ENCODE measurements around the gene ELMO3. TPM values are rescaled to one million over a fixed set of nuclear protein-coding genes. Genes with fewer than 3 reads are reported as not detected.

ELMO3 gene
- total and polyA plus RNA-seq, 2 of the 13 experiments (the other 11 are each of a cell fraction or from before 2014, with no cell fraction given), result 2.6 to 4.0 TPM

DNA sequence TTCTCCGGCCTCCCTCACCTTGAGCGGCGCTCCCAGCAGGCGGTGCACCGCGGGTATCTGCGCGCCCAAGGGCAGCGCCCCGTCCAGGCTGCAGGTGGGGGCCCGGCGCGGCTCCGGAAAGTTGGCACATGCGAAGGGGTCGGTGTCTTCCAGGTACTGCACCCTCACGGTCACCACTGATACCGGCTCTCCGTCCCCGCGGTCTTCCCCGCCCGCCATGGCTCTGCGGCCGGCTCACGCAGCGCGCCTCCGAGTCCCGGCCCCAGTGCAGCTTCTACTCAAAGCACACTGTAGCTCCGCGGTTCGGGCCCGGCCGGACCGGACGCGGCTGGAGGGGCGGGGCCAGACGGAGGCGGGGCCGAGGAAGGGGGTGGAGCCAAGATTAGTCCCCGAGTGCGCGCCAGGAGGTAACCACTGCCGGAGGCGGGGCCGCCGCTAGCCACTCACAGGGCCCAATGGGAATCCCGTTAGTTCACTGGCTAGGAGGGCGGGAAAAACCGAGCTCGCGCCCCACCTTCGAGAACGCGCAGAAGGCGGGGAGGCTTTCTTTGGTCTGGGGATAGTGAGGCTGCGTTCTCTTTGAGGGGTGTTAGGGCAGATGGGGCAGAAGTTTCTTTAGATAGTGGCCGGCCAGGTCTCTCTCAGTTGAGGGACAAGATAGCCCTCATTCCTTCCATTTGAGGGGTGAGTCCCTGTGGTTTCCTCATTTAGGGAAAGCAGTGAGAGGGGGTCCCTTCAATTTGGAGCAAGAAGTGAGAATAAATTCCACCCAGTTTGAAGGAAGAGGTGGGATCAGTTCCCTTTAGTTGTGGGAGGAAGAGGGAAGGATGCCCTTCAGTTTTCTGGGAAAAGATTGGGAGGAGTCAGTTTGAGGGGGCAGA, 48.5 kb downstream of the ELMO3 start, which contains the start of gene FHOD1 (continued):
- TF ChIP-seq MTA1 (CRISPR knock-in tag; IDR thresholded peaks at IDR 0.05; ENCODE audit: borderline replicate concordance) (peak; percentile 45; the same call in 1 of the 2 replicates), HMG20A (CRISPR knock-in tag; IDR thresholded peaks at IDR 0.05; ENCODE audit: borderline replicate concordance) (0 out of 2 replicates have a peak, but pooled peaks have one; percentile 9), ZBTB42 (CRISPR knock-in tag; IDR thresholded peaks at IDR 0.05) (0 out of 2 replicates have a peak, but pooled peaks have one; percentile 16), HNRNPK (IDR thresholded peaks at IDR 0.05; ENCODE audit: low read depth, low read length, poor library complexity, severe bottlenecking) (peak; percentile 58), ATRX (CRISPR knock-in tag; IDR thresholded peaks at IDR 0.05; ENCODE audit: borderline replicate concordance) (no peak), NFRKB (IDR thresholded peaks at IDR 0.05) (no peak), TP53 (CRISPR knock-in tag; conservative IDR thresholded peaks at IDR 0.05) (0 out of 2 replicates have a peak, but pooled peaks have one; percentile 15)
- TF ChIP-seq, protein P1, sequence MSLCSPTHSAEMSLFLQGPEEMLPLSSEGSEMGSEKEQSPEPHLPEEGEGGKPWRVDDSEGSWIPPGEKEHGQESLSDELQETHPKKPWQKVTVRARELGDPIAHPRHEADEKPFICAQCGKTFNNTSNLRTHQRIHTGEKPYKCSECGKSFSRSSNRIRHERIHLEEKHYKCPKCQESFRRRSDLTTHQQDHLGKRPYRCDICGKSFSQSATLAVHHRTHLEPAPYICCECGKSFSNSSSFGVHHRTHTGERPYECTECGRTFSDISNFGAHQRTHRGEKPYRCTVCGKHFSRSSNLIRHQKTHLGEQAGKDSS (CRISPR knock-in tag; IDR thresholded peaks at IDR 0.05; ENCODE audit: borderline replicate concordance, low read depth), result peak; percentile 33; the same call in 1 of the 2 replicates

DNA sequence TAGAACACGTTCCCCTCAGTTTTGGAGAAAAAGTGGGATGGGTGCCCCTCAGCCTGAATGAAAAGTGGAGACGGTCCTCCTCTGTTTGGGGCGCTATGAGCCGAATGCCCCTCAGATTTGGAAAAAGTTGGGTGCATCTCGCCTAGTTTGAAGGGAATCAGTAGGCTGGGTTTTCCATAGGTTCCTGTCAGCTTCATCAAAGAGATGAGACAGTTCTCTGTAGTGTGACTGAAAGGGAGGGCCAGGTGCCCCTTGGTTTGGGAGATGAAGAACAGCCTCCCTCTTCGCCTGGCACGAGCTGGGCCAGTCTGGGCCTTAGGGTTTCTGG, 49.1 kb downstream of the ELMO3 start:
- WGBS (ENCODE audit: low lambda C conversion rate), result 3% methylated on average over 7 of the region's 7 CpGs
- peak overlapping the region; percentile 59 to 85 (median 63) for H3K4me3 ChIP-seq (replicated peaks in 1 of 3; ENCODE audit: insufficient read depth in 1 of 3, low read depth in 2 of 3, low read length in 3 of 3)
- intact Hi-C loops (cut with micrococcal nuclease; ENCODE audit: unreplicated experiment), result no loop called here
- FAIRE-seq (no peak), ATAC-seq (no peak), DNase-seq (ENCODE audit: low spot score) (no peak)
- 0 out of 2 replicates have a peak overlapping the region, but pooled peaks have one; percentile 18 for H3K9ac ChIP-seq (ENCODE audit: insufficient read depth, low read depth, low read length)
- peaks cover 0 to 22% of the 10 kb centered on the region in 2 experiments; a peak in 3 of 5 replicates for H3K27me3 ChIP-seq (ENCODE audit: control insufficient read depth in 1 of 2, insufficient read depth in 2 of 2, low read length in 2 of 2)
- no peak overlapping the region for H3K27ac ChIP-seq (ENCODE audit: extremely low read length, insufficient read depth, low read length)
- ChIA-PET POLR2A (interaction anchor here (0.5 to 6.1 kb wide), 19 partner anchors 10 to 233 kb away, joined by 3 to 71 read pairs (median 5); partner anchors contain the start of genes ATP6V0D1, HSD11B2, NOL3 and PLEKHG4), CTCF (ENCODE audit: low intra/inter-chr PET ratio, low total read pairs) (no interaction called here)
- in situ Hi-C loops (cut with HindIII; ENCODE audit: extremely low pct_ligation_motif_present, low pct_unique_long_range_greater_than_20kb), result no loop called here
- peak overlapping the region; percentile 97 for H3K4me2 ChIP-seq (ENCODE audit: low read depth, low read length)
- H3K79me2 ChIP-seq (ENCODE audit: insufficient read depth, low read length), result no peaks in the 10 kb centered on the region
- no TSS peak for BruUV-seq (replicated peaks)
- H4K20me1 ChIP-seq (ENCODE audit: insufficient read depth, low read length), result no peaks in the 10 kb centered on the region
- H3K4me1 ChIP-seq (ENCODE audit: insufficient read depth, low read length), result peaks cover 53% of the 10 kb centered on the region
- no peaks in the 10 kb centered on the region for H3K9me3 ChIP-seq (ENCODE audit: low read length)
- H2AFZ ChIP-seq (ENCODE audit: low read length), result no peak overlapping the region
- peaks cover 0 to 2% of the 10 kb centered on the region in 2 experiments; a peak in 1 of 5 replicates for H3K36me3 ChIP-seq (replicated peaks in 1 of 2; ENCODE audit: control insufficient read depth in 1 of 2, insufficient read depth in 2 of 2, low read length in 2 of 2)
- TF ChIP-seq SRSF9 (IDR thresholded peaks at IDR 0.05; ENCODE audit: borderline replicate concordance, insufficient read depth, low read depth, low read length, poor library complexity, severe bottlenecking), result no peak
- TF ChIP-seq GATA4 (IDR thresholded peaks at IDR 0.05; ENCODE audit: borderline replicate concordance, low read depth), result no peak
- TF ChIP-seq, protein P2, sequence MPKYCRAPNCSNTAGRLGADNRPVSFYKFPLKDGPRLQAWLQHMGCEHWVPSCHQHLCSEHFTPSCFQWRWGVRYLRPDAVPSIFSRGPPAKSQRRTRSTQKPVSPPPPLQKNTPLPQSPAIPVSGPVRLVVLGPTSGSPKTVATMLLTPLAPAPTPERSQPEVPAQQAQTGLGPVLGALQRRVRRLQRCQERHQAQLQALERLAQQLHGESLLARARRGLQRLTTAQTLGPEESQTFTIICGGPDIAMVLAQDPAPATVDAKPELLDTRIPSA (CRISPR knock-in tag; IDR thresholded peaks at IDR 0.05; ENCODE audit: borderline replicate concordance), result no peak
- 0 out of 2 replicates have a peak, but pooled peaks have one; percentile 39 for TF ChIP-seq MTF2 (CRISPR knock-in tag; IDR thresholded peaks at IDR 0.05; ENCODE audit: borderline replicate concordance)
- no peak for TF ChIP-seq ZBTB20 (CRISPR knock-in tag; IDR thresholded peaks at IDR 0.05; ENCODE audit: borderline replicate concordance, low read depth)
- TF ChIP-seq EZH2 (conservative IDR thresholded peaks at IDR 0.05; ENCODE audit: low read depth, low read length), result 0 out of 2 replicates have a peak, but pooled peaks have one; percentile 10
- TF ChIP-seq PCBP2 (optimal IDR thresholded peaks at IDR 0.05; ENCODE audit: low read depth, low read length, poor library complexity, severe bottlenecking), result no peak
- TF ChIP-seq ZNF558 (CRISPR knock-in tag; IDR thresholded peaks at IDR 0.05; ENCODE audit: borderline replicate concordance), result 0 out of 2 replicates have a peak, but pooled peaks have one; percentile 1

Measured in HepG2 (cell line).